OCI-LY7 (cell line): Measurements from ENCODE around the gene CRYZL1.

Experiments
- CTCF ChIP-seq: fragments of 200-600 bp; sonication (generic); conservative IDR thresholded peaks from 2 replicates; pipeline ENCODE4 v1.5.1; 2014; ENCODE audit warnings: mild to moderate bottlenecking, antibody characterized with exemption, low read length, moderate library complexity, mixed read lengths
- EZH2phosphoT487 ChIP-seq: fragments of 200-600 bp; sonication (generic); IDR thresholded peaks from 2 replicates; pipeline ENCODE4 v1.6.1; 2018; ENCODE audit warnings: low read depth, borderline replicate concordance, mild to moderate bottlenecking, mixed run types, antibody characterized with exemption, low read length, moderate library complexity, mixed read lengths

DNA sequence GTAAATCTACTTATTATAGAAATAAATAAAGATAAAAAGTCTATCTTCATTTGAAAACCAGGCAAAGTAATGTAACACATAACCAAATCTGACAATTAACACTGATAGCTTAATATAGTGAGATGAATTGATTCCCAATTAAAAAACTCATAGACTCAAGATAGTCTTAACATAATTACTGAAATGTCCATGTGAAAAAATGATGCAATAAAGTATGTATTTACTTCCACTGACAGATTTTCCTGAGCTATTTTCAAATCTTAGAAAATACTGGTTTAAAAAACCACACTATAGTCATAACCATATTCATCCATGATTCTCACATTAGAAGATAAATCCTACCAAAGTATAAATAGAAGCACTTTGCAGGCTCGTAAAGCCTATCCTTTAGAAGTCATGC is 43.5 kb downstream of the CRYZL1 start:
- no peak for TF ChIP-seq CTCF
- no peak for TF ChIP-seq EZH2phosphoT487
